Stimulated activated CD4-positive, alpha-beta T cell treated with anti-CD3 and anti-CD28 coated beads, Interleukin-15, amount 100 ng/mL, for 24 hours (primary cell): ENCODE data around the gene CFAP70.

Experiments
- DNase-seq: peaks from one replicate; pipeline ENCODE4 v3.0.0-alpha.2; 2020

The CFAP70 gene

DNA sequence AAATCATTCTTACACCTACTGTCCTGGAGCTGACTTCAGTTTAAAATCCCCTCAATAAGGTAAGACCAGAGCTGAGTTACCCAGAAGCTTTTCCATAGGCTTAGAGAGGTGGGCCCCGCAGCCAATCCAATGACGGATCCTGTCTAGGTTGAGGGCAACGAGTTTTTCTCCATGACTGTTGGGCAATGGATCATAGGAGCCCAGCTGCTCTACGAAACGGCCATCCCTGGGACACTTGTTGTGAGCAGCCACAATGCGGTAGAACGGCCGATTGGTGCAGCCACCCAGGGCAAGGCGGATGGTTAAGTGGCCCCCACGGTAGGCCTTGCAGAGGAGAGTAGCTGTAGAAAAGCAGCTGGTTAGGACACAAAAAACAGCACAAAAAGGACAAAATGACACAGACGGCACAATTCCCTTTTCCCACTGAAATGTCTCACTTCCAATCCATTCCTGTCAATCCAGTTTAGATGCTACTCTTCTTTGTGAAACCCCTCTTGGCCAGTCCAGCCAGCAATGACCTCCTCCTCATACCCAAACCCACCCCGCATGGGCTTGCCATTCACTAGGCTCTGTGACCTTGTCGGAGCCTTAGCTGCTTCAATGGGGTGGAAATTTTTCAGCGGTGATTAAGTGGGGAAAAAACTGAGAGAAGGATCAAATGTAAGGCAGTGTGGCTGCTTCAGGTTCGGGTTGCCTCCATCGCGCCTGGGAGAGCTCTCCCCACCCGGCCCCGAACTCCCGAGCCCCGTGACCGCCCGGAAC, 106.8 kb downstream of the CFAP70 start:
- peak; percentile 18 for DNase-seq

DNA sequence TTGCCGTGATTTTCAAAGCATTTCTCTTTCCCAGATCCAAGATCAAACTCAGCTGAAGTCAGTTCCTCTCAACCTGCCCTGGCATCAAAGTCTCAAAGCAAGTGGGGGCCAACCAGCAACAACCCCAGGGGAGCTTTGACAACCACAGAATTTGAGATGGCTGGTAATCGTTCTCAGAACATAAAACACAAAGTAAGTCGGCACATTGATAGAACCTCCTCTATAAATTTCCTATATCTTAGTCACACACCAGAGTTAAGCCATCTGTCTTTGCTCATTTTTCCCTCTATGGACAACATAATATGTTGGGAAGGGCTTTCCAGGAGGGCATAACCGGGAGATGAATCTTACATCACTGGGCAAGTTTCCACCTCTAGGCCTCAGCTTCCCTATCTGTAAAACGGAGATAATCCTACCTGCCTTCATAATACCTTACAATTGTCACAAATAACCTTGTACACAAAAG, 110.4 kb downstream of the CFAP70 start:
- DNase-seq: no peak

DNA sequence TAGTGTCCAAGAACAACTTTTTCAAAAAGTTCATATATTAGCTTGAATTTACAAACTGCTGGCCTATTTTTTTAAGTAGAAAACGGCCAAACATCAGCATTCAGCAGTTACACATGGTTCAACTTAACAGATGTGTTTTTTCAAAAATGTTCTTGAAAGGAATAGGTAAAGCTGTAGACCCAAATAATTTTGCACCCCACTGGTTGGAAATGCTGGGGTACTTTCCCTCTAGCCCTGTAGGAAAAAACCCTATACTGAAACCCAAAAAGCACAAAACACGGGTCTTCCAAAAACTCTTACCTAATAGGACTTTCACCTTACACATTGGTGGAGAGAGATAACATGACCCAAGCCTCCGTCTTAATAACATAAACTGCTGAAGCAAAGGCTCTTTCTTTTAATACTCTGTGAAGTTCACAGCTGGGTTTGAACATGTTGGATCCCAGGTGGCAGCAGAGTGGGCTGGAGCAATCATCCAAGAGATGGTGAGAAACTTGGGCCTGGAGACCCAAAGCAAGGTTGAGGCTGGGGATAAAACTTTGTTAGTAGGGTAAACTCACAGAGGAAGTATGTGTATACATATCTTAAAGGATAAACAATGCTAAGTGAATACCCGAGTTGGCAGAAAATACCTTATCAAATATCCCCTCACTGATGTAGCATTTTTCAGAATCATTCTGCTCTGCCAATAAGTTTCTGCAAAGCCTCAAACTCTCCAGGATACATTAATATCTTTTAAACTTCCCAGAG, 111.0 kb downstream of the CFAP70 start:
- peak; percentile 13 for DNase-seq

DNA sequence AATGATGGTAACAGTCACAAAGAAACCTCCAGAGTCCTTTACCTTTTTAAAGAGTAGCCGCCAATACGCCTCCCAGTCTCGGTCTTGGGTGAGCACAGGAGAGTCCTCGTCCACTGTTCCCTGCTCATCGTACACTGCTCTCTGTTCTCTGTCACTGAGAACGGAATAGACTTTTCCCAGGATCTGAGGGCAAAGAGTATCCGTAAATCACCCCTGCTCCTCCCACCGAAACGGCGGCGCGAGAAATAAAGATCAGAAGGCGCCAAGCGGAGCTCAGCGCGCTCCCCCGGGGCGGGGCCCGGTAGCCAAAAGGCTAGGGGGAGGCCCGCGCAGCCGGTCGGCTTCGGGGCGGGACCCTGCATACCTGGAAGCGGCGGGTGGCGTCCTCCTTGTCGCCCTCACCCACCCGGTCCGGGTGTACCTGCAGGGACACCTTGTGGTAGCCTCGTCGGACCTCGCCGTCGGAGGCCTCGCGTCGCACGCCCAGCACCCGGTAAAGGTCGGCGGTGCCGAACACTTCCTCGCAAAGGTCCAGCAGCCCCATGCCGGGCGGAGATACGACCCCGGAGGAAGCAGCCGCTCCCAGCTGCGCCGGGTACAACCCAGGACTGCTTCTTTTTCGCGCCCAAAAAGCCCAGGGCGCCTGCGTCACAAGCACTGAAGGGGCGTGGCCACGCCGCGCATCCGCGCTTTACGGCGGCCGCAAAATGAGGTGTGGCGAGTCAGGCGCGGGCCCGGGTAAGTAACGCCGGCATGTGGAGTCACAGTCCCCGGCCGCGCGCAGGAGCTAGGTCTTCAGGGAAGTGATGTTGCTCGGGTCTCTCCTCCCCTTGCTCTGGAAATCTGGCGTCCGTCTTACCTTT, 111.8 kb downstream of the CFAP70 start, which contains the start of gene DNAJC9:
Gene DNAJC9 (minus strand): TSS at position 610 of the 863 bp plus-strand sequence. CDS start 66 bp downstream, at position 544.
- DNase-seq: peak; percentile 97

DNA sequence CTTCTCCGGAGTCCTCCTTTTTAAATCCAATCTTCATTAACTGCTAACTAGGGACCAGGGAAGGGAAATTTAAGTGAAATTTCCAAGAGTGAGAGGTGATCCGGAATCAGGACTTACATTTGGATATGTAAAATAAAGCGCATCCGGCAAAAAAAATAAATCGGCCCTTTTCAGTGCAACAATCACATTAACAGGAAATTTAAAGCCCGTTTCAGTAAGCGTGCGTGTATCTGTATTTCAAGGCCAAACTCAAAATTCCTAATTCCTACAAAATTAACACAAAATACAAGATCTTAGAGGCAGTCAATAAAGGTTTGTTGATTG, 112.4 kb downstream of the CFAP70 start:
- no peak for DNase-seq

DNA sequence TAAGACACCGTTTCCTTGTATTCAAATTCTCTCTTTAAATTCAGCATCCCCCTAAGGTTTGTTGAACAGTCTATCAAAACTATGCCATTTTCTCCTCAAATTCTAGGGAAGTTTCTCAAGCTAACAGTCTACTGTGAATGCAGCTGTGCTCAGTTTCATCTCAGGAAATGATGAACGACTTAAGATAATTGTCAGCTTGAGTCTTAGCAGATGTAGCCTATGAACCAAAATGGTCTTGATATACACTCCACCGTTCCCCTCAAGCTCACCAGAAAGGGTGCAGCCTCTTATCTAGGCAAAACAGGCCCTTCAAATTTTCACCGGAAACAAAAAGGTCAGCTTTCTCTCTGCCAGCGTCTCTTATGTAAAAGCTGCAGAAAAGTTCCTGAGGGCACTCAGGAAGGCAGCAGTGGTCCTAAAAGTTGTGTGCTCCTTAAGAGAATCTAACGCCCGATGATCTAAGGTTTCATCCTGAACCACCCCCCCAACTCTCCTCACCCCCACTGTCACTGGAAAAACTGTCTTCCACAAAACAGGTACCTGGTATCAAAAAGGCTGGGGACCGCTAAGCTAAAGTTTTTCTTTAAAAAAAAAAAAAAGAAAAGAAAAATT, 113.7 kb downstream of the CFAP70 start:
- no peak for DNase-seq

DNA sequence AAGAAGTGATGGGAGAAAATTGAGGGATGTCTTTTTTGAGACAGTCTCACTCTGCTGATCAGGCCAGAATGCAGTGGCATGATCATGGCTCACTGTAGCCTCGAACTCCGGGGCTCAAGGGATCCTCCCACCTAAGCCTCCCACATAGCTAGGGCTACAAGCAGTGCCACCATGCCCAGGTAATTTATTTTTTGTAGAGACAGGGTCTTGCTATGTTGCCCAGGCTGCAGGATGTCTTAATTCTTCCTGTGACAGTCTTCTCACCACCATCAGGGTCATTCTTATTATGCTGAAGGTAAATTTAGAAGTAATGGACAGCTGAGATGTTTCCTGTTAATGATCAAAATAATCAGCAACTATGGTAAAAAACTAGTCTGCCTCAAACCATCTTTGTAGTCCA, 118.8 kb downstream of the CFAP70 start:
- no peak for DNase-seq

DNA sequence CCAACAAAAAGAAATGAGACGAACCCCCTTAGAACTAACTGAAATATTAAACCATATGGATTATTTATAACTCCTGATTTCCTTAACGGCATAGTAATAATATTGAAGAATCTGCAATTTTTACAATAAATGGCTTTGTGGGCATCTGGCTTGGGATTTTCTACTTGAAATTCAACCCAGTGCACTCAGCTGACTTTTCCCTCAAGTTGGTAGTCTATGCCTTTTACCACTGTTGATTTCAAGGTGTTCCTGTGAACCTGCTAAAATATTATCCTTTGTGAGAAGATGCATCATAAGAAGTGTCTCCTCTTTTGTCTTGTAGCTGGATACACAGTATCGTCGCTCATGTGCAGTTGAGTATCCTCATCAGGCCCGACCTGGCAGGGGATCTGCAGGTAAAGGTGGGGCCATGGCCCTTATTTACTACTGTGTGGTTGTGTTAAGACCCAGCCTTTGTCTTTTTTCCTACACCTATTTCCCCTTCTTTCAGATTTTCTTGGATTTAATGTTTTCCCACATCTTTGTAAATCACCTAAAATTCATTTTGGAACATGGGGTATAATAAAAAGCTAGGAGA, 119.6 kb downstream of the CFAP70 start:
- no peak for DNase-seq

DNA sequence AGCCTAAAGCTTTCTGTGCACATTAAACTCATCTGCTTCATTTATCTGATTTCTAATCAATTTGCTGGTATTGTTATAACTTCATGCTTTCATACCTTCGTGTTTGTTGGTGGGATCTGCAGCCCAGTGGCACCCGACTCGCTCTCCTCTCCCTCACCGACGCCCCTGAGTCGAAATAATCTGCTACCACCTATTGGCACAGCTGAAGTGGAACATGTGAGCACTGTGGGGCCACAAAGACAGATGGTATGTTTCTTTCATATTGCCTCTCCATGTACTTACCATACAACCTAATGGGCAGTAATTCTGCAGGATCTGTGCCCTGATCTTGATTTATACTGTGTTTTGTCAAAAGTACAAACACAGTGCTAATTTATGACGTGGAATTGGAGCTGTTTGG, 124.0 kb downstream of the CFAP70 start:
- DNase-seq: no peak

DNA sequence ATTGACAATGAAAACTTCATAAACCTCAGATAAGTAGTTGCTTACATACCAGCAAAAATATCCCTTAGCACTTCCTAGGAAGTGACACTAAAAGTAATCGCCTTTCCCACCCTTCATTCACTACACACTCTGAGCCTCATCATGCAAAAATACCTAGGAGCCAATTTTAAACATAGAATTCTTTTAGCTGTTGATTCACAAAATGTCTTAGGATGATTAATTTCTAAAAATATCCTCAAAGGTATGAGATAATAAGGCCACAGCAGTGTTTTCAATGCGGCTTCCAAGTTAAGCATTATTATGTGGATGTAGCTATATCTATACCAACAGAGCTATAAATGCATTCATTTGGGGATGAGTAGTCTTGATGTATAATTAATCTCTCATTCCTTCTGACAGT, 124.8 kb downstream of the CFAP70 start:
- DNase-seq: no peak

DNA sequence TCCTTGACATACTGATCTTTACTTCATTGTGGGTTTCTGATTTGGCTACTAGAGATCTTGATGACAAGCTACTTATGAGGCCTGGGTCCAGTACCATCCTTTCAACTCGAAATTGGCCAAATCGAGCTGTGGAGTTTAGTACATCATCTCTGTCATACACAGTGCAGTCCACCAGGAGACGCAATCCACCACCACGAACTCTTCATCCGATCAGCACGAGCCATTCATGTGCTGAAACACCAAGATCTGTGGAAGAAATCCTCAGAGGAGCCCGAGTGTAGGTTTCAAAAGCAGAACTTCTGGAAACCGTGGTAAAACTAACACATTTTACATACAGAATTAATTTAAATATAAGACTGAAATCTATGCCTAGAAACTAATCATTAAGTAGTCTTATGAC, 125.8 kb downstream of the CFAP70 start:
- DNase-seq: no peak

DNA sequence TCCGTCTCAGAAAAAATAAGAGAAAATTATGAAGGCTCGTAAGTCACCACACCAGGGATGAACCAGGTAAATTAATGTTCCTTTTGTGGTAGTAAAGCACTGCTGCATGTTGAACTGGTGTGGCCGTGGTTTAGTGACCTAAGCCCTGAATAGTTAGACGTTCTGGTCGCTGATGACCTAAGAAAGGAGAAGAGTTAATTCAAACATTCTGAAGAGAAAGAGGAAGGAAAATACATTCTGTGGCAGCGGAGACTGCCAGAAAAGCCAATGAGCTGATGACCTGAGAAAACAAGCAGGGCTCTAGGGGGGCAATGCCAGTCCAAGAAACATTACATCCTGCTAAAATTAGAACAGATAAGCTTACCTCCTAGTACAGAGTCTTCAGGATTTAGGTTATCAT, 129.1 kb downstream of the CFAP70 start:
- DNase-seq: no peak

DNA sequence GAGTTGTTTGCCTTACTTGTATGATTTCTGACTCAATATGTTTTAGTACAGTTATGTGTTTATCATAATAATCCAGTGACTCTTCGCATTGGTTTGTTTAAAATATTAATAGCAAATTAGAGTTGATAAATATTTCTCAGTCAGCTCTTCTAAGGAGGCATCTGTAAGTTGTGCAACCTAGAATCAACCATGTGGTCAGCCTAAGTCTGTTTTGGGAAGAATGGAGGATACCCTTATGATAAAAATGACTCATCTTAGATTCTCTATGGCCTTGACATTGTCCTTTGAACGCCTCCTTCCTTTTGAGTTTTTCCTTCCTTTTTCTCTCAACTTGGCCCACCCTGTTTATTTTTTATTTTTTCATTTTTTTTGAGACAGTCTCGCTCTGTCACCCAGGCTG, 130.4 kb downstream of the CFAP70 start:
- DNase-seq: no peak

DNA sequence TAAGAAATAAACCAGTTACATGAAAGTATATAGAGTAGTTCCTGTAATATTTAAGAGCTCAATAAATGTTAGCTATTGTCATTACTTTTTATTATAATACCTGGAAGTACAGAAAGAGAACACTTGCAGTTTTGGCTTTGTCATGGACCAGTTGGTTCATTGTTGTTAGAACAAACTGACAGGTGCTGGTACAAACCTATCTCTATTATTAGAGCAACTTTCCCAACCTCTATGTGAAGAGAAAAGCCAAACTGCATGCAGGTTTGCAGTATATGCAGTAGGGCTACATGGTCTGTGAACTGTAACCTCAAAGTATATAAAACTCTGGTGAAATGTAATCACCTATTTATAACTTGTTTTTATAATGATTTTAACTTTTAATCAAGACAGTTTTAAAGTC, 132.0 kb downstream of the CFAP70 start:
- DNase-seq: no peak

DNA sequence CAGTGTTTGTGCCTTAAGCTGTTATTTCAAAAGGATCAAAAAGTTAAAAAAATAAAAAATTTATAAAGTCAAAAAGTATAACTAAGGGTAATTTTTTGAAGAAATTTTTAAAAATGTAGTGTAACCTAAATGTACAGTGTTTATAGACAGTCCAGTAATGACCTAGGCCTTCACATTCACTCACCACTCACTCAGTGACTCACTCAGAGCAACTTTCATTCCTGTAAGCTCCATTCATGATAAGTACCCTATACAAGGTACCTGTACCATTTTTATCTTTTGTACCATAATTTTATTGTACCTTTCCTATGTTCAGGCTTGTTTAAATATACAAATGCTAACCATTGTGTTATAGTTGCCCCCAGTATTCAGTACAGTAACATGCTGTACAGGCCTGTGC, 133.1 kb downstream of the CFAP70 start:
- no peak for DNase-seq

DNA sequence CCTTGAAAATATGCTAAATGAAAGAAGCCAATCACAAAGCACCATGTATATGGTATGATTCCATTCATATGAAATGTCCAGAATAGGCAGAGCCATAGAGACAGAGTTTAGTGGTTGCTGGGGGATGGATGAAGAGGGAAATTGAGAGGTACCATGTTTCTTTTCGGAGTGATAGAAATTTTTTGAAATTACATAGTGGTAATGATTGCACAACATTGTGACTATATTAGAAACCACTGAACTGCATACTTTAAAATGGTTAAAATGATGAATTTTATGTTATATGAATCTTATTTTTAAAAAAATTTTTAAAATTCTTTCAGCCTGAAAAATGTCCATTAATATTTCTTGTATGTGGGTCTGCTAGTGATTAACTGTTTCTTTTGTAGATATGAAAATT, 137.7 kb downstream of the CFAP70 start:
- no peak for DNase-seq

DNA sequence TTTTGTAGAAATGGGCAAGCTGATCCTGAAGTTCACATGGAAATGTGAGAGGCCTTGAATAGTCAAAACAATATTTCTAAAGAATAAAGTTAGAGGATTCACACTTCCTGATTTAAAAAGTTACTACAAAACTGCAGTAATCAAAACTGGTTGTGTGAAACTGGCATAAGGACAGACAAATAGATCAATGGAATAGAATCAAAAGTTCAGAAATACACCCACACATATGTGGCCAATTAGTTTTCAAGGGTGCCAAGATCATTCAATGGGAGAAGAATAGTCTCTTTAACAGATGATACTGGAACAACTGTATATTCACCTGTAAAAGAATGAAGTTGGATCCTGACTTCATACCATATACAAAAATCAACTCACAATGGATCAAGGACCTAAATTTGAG, 139.3 kb downstream of the CFAP70 start:
- no peak for DNase-seq

DNA sequence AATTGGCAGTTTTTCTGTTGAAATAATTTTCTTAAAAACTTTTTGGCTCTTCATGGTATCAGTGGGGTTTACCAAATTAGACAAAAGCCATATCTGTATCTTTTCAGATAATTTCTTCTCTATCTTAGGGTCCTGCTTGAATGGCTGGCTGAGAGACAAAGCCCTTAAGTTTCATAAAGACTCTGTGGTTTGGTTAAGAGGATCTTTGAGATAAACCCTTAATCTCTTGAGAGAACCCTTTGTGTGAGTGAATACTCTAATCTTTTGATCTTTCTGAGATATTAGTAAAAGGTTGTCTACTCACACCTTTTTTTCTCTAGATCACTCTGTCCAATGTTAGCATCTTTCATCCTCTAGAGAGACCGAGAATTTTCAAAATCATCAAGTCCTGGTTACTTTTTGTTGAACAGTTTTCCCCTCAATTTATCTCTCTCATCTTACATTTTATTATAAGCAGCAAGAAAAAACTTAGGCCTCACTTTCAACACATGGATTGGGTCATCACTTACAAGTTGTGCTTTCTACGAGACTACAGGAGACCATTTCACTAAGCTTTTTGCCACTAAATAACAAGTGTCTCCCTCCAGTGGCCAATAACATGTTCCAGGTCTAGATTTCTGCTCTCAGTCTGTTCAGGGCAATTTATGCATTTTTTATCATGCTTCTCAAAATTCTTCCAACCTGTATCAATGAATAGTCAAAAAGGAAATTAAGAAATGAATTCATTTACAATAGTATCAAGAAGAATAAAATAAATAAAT, 140.1 kb downstream of the CFAP70 start:
- no peak for DNase-seq

DNA sequence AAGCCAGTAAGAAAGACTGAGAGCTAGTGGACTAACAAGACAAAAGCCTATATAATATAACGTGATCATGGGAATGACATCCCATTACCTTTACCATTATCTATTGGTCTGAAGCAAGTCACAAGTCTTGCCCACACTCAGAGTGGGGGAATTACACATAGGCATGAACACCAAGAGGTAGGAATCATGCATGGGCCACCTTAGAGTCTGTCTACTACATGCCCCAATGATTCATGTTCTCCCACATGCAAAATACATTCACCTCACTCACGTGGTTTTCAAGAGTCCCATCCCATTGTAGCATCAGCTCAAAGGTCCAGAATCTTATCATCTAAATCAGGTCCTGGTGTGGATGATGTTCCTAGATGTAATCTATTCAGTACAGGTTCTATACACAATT, 141.0 kb downstream of the CFAP70 start:
- DNase-seq: no peak

DNA sequence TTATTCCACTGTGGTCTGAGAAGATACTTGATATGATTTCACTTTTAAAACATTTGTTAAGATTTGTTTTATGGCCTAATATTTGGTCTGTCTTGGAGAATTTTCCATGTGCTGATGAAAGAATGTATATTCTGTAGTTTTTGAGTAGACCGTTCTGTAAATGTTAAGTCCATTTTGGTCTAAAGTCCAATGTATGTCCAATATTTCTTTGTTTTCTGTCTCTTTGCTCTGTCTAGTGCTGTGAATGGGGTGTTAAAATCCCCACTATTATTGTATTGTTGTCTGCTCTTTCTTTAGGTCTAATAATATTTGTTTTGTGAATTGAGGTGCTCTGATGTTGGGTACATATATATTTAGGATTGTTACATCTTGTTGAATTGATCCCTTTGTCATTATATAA, 142.9 kb downstream of the CFAP70 start:
- DNase-seq: no peak

DNA sequence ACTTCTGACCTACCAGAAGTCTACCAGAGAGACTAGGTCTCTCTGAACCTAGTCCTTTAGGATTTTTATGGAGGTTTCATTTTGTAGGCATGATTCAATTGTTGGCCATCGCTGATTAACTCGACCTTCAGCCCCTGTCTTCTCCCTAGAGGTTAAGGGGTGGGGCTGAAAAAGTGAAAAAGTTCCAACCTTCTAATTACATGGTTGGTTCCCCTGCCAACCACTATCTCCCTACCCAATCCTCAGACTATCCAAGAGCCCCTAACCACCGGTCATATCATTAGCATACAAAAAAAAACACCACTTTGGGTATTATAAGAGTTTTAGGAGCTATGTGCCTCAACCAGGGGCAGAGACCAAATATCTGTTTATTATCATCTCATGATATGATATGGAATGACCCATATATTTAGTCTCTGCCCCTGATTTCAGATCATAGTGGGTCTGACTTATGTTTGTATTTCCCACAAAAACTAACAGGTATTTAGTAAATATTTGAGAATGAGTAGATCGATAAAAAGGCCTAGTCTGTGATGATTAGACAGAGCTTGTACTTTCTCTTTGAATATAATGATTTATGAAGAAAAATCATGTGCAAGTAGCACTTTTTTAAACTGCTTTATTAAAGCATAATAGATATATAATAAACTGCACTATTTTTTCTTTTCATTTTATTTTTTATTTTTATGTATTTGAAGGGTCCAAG, 147.4 kb downstream of the CFAP70 start:
- DNase-seq: no peak
